SU-DHL-6 (cell line): ENCODE results near the gene KIF17.

Source experiments
- EZH2phosphoT487 ChIP-seq: fragments of 200-600 bp; sonication (generic), shearing (Covaris generic); conservative IDR thresholded peaks from 2 replicates; pipeline ENCODE4 v1.6.1; 2018; ENCODE audit warnings: mild to moderate bottlenecking, antibody characterized with exemption, low read length, moderate library complexity, mixed read lengths
- TF ChIP-seq, protein P1 (sequence below): fragments of 200-600 bp; sonication (generic); IDR thresholded peaks from one replicate; pipeline ENCODE4 v1.5.1; 2017; ENCODE audit warnings: antibody characterized with exemption, mild to moderate bottlenecking, low read length, moderate library complexity; ENCODE audit not compliant: insufficient read depth, poor library complexity, severe bottlenecking

DNA sequence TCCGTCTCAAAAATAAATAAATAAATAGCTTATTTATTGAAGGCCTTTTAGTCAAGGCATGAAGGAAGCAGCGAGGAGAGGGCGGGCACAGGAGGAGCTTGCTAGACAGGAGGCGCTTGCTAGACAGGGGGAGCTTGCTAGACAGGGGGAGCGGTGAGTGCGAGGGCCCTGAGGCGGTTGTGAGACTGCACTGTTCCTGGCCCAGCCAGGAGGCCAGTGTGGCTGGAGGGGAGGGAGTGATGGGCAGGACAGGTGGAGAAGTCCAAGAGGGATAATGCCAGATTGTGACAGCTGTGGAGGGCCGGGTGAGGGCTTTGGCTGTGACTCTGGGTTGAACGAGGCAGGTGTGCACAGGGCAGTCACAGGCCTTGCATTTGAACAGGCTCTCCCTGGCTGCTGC lies 18.2 kb downstream of the KIF17 start:
- TF ChIP-seq, protein P1, sequence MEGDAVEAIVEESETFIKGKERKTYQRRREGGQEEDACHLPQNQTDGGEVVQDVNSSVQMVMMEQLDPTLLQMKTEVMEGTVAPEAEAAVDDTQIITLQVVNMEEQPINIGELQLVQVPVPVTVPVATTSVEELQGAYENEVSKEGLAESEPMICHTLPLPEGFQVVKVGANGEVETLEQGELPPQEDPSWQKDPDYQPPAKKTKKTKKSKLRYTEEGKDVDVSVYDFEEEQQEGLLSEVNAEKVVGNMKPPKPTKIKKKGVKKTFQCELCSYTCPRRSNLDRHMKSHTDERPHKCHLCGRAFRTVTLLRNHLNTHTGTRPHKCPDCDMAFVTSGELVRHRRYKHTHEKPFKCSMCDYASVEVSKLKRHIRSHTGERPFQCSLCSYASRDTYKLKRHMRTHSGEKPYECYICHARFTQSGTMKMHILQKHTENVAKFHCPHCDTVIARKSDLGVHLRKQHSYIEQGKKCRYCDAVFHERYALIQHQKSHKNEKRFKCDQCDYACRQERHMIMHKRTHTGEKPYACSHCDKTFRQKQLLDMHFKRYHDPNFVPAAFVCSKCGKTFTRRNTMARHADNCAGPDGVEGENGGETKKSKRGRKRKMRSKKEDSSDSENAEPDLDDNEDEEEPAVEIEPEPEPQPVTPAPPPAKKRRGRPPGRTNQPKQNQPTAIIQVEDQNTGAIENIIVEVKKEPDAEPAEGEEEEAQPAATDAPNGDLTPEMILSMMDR, result no peak
- TF ChIP-seq EZH2phosphoT487, result no peak
